NCI-H1092 (cell line): ENCODE data around the gene PPIP5K1.

Experiments
- DNase-seq: peaks from one replicate; lab custom pipeline; 2025; lab: John Stamatoyannopoulos, UW

PPIP5K1 gene

GRCh38 chr15:43488790-43489189 is 101.2 kb downstream of the PPIP5K1 start:
- DNase-seq = no peak

GRCh38 chr15:43487271-43487895 is 102.6 kb downstream of the PPIP5K1 start:
- DNase-seq = no peak

GRCh38 chr15:43484455-43484854 is 105.6 kb downstream of the PPIP5K1 start:
- DNase-seq = no peak
